ENCODE data around the gene SLC19A1.

The SLC19A1 gene

GRCh38 chr21:45498646-45499000 lies 43.6 kb downstream of the SLC19A1 start:
- no peak overlapping the region for H2AFZ ChIP-seq (ENCODE audit: low read depth, low read length)
- no peaks in the 10 kb centered on the region for H3K36me3 ChIP-seq (ENCODE audit: insufficient read depth, low read length)
- H3K4me3 ChIP-seq (ENCODE audit: low read length) = no peak overlapping the region
- H3K27me3 ChIP-seq (ENCODE audit: insufficient read depth, low read length) = no peaks in the 10 kb centered on the region
- H3K4me1 ChIP-seq (ENCODE audit: insufficient read depth, low read length) = no peaks in the 10 kb centered on the region
- peaks cover 2% of the 10 kb centered on the region for H3K9me3 ChIP-seq (ENCODE audit: low read length)

- no peaks in the 10 kb centered on the region for H3K36me3 ChIP-seq (ENCODE audit: insufficient read depth, low read length)
- peaks cover 2% of the 10 kb centered on the region for H3K9me3 ChIP-seq (ENCODE audit: low read length)
- no peak overlapping the region for H3K4me3 ChIP-seq (ENCODE audit: low read length)
Measured at GRCh38 chr21:45497846-45498645, 44.2 kb downstream of the SLC19A1 start.

GRCh38 chr21:45496968-45497845 lies 45.0 kb downstream of the SLC19A1 start:
- Histone ChIP-seq H3K9me3 (ENCODE audit: low read length) (no peaks in the 10 kb centered on the region), H2AFZ (ENCODE audit: low read depth, low read length) (no peak overlapping the region), H3K4me3 (ENCODE audit: low read length) (no peak overlapping the region), H3K36me3 (ENCODE audit: insufficient read depth, low read length) (no peaks in the 10 kb centered on the region), H3K4me1 (ENCODE audit: insufficient read depth, low read length) (no peaks in the 10 kb centered on the region), H3K27me3 (ENCODE audit: insufficient read depth, low read length) (no peaks in the 10 kb centered on the region)

More at GRCh38 chr21:45497846-45498645, 44.2 kb downstream of the SLC19A1 start:
- Histone ChIP-seq H2AFZ (ENCODE audit: low read depth, low read length) (no peak overlapping the region), H3K27me3 (ENCODE audit: insufficient read depth, low read length) (no peaks in the 10 kb centered on the region), H3K4me1 (ENCODE audit: insufficient read depth, low read length) (no peaks in the 10 kb centered on the region)

GRCh38 chr21:45496151-45496967 lies 45.9 kb downstream of the SLC19A1 start:
- no peaks in the 10 kb centered on the region for H3K4me1 ChIP-seq (ENCODE audit: insufficient read depth, low read length)
- H3K9me3 ChIP-seq (ENCODE audit: low read length) = no peaks in the 10 kb centered on the region
- H3K27me3 ChIP-seq (ENCODE audit: insufficient read depth, low read length) = no peaks in the 10 kb centered on the region
- no peak overlapping the region for H3K4me3 ChIP-seq (ENCODE audit: low read length)
- H2AFZ ChIP-seq (ENCODE audit: low read depth, low read length) = no peak overlapping the region
- no peaks in the 10 kb centered on the region for H3K36me3 ChIP-seq (ENCODE audit: insufficient read depth, low read length)

- Histone ChIP-seq H3K9me3 (ENCODE audit: low read length) (no peaks in the 10 kb centered on the region), H3K4me3 (ENCODE audit: low read length) (no peak overlapping the region), H2AFZ (ENCODE audit: low read depth, low read length) (no peak overlapping the region), H3K36me3 (ENCODE audit: insufficient read depth, low read length) (no peaks in the 10 kb centered on the region), H3K4me1 (ENCODE audit: insufficient read depth, low read length) (no peaks in the 10 kb centered on the region), H3K27me3 (ENCODE audit: insufficient read depth, low read length) (no peaks in the 10 kb centered on the region)
Measured at GRCh38 chr21:45494851-45495680, 47.2 kb downstream of the SLC19A1 start.

- no peak overlapping the region for H3K4me3 ChIP-seq (ENCODE audit: low read length)
- H3K9me3 ChIP-seq (ENCODE audit: low read length) = no peaks in the 10 kb centered on the region
- H2AFZ ChIP-seq (ENCODE audit: low read depth, low read length) = no peak overlapping the region
- H3K27me3 ChIP-seq (ENCODE audit: insufficient read depth, low read length) = no peaks in the 10 kb centered on the region
- no peaks in the 10 kb centered on the region for H3K36me3 ChIP-seq (ENCODE audit: insufficient read depth, low read length)
- H3K4me1 ChIP-seq (ENCODE audit: insufficient read depth, low read length) = peaks cover 3% of the 10 kb centered on the region
Measured at GRCh38 chr21:45494135-45494850, 47.9 kb downstream of the SLC19A1 start.

GRCh38 chr21:45493401-45494001 lies 48.7 kb downstream of the SLC19A1 start:
- Histone ChIP-seq H3K36me3 (ENCODE audit: insufficient read depth, low read length) (no peaks in the 10 kb centered on the region), H3K27me3 (ENCODE audit: insufficient read depth, low read length) (no peaks in the 10 kb centered on the region), H2AFZ (ENCODE audit: low read depth, low read length) (no peak overlapping the region), H3K4me3 (ENCODE audit: low read length) (no peak overlapping the region), H3K4me1 (ENCODE audit: insufficient read depth, low read length) (peaks cover 11% of the 10 kb centered on the region), H3K9me3 (ENCODE audit: low read length) (no peaks in the 10 kb centered on the region)

- H3K27me3 ChIP-seq (ENCODE audit: insufficient read depth, low read length) = no peaks in the 10 kb centered on the region
- no peak overlapping the region for H3K4me3 ChIP-seq (ENCODE audit: low read length)
- no peaks in the 10 kb centered on the region for H3K9me3 ChIP-seq (ENCODE audit: low read length)
- H2AFZ ChIP-seq (ENCODE audit: low read depth, low read length) = no peak overlapping the region
- no peaks in the 10 kb centered on the region for H3K36me3 ChIP-seq (ENCODE audit: insufficient read depth, low read length)
- peaks cover 18% of the 10 kb centered on the region for H3K4me1 ChIP-seq (ENCODE audit: insufficient read depth, low read length)
Measured at GRCh38 chr21:45492765-45493164, 49.5 kb downstream of the SLC19A1 start.

GRCh38 chr21:45491623-45492022 lies 50.6 kb downstream of the SLC19A1 start:
- no peak overlapping the region for H2AFZ ChIP-seq (ENCODE audit: low read depth, low read length)
- H3K4me1 ChIP-seq (ENCODE audit: insufficient read depth, low read length) = peaks cover 22% of the 10 kb centered on the region
- no peaks in the 10 kb centered on the region for H3K27me3 ChIP-seq (ENCODE audit: insufficient read depth, low read length)
- no peaks in the 10 kb centered on the region for H3K9me3 ChIP-seq (ENCODE audit: low read length)
- H3K36me3 ChIP-seq (ENCODE audit: insufficient read depth, low read length) = no peaks in the 10 kb centered on the region
- H3K4me3 ChIP-seq (ENCODE audit: low read length) = no peak overlapping the region

GRCh38 chr21:45491056-45491455 lies 51.2 kb downstream of the SLC19A1 start:
- Histone ChIP-seq H3K9me3 (ENCODE audit: low read length) (no peaks in the 10 kb centered on the region), H2AFZ (ENCODE audit: low read depth, low read length) (no peak overlapping the region), H3K36me3 (ENCODE audit: insufficient read depth, low read length) (no peaks in the 10 kb centered on the region), H3K27me3 (ENCODE audit: insufficient read depth, low read length) (no peaks in the 10 kb centered on the region), H3K4me1 (ENCODE audit: insufficient read depth, low read length) (peaks cover 22% of the 10 kb centered on the region), H3K4me3 (ENCODE audit: low read length) (no peak overlapping the region)

- no peak overlapping the region for H2AFZ ChIP-seq (ENCODE audit: low read depth, low read length)
- no peak overlapping the region for H3K4me3 ChIP-seq (ENCODE audit: low read length)
- H3K4me1 ChIP-seq (ENCODE audit: insufficient read depth, low read length) = peaks cover 22% of the 10 kb centered on the region
- no peaks in the 10 kb centered on the region for H3K27me3 ChIP-seq (ENCODE audit: insufficient read depth, low read length)
- H3K9me3 ChIP-seq (ENCODE audit: low read length) = no peaks in the 10 kb centered on the region
- H3K36me3 ChIP-seq (ENCODE audit: insufficient read depth, low read length) = no peaks in the 10 kb centered on the region
Measured at GRCh38 chr21:45490049-45490731, 52.0 kb downstream of the SLC19A1 start.

Measured in neuron (in vitro differentiated cells).